HepG2 (cell line): ENCODE data around the gene CCND2.

ENCODE experiments used
- FOXK2 ChIP-seq: fragments of 450-650 bp; IDR thresholded peaks from 2 replicates; pipeline ENCODE4 v1.6.1; 2016
- NFKB2 ChIP-seq: sonication (generic); formaldehyde crosslinking; IDR thresholded peaks from 2 replicates; pipeline ENCODE4 v1.4.0; 2020; ENCODE audit warnings: missing genetic modification reagents, borderline replicate concordance

DNA sequence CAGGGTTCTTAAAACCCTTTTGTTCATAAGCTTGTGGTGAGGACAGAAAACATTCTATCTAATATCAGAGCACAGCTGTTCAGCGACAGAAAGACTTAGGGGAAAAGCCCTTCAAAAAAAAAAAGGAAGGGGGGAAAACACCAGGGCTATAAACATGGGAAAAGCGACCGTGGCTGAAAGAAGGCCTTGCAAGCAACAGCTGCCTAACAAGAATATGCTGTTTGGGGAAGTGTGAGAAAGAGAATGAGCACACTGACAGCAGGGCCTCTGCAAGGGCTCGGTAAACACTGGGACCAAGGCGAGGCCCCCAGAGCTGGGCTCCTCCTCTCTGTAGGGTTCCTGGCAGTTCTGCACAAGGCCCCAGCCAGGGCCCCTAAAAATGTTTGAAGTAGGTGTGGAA lies 27.4 kb upstream of the CCND2 start:
- TF ChIP-seq FOXK2 (no peak), NFKB2 (CRISPR knock-in tag) (no peak)
